Stimulated activated CD4-positive, alpha-beta T cell treated with anti-CD3 and anti-CD28 coated beads, TNF-alpha, amount 100 ng/mL, for 48 hours (primary cell): Measurements from ENCODE around the gene HEPN1.
"Not testable (repeated sequence)": the region's sequence is repeated elsewhere in the genome, so short reads cannot be mapped to it uniquely, and the experiment has no call there.

ENCODE experiments used
- DNase-seq, 3 donors: peaks; one replicate each; pipeline ENCODE4 v3.0.0-alpha.2; 2020; ENCODE audit warnings: low read depth in 3 of 3

The HEPN1 gene

DNA sequence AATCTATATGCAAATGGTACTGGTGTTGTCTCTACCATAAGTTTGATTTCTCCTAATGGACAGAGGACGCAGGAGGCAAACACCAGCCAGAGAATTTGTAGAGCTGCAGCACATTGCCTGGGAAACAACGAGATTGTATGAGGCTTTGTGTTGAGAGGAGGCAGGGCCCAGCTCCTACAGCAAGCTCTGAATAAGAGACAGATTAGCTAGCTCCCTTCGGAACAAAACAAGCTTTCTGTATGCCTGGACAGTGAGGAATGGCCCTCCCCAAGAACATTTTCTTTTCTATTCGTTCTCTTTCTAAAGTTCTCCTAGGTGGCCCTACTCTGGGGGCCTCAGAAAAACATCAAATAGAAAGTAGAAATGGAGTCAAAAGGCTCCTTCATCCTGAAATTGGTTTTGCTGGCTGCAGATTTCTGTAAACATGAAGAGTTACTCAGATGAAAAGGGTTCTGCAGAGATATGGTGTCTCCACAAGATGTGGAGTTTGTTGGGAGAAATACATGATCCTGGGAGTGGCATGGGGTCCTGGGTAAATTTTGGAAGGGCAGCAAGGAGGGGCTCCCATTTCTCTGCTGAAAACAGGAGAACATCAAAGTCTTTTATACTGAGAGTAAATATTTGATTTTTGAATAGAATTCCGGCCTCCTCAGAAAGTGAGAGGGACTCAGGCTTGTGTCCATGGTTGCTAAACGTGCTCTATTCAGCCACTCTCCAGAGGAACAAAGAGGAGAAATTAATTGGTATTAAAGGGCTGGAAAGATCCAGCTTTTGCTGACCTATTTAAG lies 23.6 kb downstream of the HEPN1 start:
- DNase-seq: no peak

DNA sequence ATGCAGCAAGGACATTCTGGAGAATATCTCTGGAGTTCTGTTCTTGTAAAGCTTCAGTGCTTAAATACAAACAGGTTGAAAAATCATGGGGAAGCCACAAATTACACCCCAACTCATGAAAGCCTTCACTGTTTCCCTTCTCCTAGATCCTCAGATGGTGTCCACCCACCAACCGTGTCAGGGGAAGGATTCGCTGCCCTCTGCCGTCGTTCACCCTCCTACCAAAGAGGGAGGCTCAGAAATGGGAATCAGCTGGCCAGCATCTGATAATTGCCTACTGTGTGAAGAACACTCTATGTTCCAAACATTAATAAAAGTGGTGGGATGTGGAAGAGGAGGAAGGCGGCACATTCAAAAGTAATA lies 24.2 kb downstream of the HEPN1 start:
- no peak for DNase-seq

DNA sequence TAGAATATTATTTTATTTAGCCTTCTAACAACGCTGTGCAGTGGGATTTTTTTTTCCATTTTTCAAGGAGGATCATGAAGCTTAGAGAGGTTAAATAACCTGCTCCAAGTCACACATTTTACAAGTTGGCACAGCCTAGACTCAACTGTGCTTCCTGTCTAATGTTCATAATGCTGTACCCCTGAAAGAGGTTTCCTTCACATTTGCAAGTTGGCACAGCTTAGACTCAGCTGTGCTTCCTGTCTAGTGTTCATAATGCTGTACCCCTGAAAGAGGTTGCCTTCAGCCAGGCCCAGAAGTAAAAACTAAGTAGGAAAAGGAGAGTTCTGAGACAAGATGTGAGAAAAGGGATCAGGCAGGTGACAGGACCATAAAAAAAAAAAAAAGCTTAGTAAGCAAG lies 24.7 kb downstream of the HEPN1 start:
- no peak for DNase-seq

DNA sequence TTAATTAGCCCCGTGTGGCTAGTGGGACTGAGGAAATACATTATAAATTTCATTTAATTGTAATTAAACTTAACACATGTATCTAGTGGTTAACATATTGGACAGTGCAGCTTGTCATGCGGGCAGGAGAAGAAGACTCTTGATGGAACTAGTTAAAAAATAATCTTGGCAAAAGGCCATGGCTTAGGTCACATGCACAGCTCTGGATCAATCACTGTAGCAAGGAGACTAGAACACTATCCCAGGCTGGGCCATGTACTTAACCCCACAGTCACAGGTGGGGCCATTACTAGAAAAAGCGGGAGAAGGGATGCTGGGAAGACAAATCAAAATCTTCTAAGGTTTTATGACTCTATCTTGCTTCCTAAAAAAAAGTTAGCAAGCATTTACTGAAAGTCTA lies 25.5 kb downstream of the HEPN1 start:
- no peak for DNase-seq

DNA sequence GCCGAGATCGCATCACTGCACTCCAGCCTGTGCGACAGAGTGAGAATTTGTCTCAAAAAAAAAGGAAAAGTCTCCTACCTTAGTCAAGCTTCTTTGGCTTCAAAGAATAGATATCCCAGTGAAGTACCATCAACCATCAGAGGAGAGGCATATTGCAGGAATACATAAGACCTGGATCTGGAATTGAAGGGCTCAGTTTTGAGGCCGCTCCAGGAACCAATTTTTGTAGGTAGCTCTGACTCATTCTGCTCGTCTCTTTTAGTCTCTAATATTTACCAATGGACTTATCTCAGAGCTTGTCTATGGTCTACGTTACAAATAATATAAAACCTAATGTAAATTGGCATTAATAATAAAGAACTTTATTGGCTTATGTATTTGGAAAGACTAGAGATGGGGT lies 26.8 kb downstream of the HEPN1 start:
- DNase-seq: no peak

DNA sequence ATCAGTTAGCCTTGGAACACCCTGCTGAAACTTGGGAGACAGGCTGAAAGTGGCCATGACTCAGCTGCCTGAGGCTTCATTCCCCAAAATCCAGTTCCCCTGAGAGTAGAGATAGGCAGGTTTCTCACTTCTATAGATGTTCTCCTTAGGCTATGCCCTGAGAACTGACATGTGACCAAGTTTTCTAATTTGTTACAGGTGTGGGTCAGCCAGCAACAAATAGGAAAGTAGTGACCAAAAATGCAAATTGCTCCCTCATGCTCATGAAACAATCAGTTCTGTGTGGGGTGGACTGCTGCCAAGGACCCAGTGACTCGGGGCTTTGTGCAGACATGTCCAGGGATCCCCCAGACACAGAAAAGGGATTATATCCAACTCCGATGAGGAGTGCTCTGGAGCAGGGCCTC lies 27.7 kb downstream of the HEPN1 start:
- DNase-seq: no peak

DNA sequence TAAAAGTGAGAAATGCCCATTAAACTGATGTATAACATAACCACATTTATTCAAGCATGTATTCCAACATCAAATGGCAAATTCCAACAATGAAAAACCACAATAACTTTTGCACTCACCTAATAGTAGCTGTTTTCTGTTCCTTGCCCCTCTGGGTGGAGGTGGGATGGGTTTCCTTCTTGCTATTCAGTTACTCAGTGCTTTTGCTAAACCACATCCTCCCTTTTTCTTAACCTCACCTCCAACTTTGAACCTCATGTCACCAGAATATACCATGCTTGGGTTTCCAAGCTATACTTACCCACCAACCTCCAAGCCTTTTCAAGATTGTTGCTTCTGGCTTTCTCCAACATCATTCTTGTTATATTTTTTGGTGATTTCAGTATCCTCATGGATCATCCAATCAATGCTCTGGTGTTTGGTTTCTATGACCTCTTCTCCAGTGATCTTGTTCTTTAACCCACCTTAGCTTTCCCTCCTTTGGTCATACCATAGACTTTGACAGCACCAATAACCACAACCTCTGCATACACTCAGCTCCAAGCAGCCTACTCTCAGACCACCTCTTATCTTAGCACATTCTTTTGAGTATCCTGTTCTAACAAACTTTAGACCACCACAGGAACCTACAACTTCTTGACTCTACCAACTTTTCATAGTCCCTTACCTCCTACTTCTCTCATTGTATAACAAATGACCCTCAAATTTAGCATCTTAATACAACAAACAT lies 31.7 kb downstream of the HEPN1 start:
- DNase-seq: no peak

DNA sequence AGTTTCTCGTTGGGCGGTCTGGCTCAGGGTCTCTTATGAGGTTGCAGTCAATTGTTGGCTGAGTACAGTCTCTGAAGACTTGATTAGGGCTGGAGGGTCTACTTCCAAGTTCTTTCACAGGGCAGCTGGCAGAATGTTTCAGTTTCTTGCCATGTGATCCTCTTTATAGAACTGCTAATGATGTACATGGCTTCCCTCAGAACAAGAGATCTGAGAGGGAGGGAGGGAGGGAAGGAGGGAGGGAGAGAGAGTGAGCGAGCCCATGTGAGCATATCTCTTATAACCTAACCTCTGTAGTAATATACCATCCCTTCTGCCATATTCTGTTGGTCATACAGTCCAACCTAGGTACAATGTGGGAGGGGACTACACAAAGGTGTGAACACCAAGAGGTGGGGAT lies 32.3 kb downstream of the HEPN1 start:
- DNase-seq: no peak

DNA sequence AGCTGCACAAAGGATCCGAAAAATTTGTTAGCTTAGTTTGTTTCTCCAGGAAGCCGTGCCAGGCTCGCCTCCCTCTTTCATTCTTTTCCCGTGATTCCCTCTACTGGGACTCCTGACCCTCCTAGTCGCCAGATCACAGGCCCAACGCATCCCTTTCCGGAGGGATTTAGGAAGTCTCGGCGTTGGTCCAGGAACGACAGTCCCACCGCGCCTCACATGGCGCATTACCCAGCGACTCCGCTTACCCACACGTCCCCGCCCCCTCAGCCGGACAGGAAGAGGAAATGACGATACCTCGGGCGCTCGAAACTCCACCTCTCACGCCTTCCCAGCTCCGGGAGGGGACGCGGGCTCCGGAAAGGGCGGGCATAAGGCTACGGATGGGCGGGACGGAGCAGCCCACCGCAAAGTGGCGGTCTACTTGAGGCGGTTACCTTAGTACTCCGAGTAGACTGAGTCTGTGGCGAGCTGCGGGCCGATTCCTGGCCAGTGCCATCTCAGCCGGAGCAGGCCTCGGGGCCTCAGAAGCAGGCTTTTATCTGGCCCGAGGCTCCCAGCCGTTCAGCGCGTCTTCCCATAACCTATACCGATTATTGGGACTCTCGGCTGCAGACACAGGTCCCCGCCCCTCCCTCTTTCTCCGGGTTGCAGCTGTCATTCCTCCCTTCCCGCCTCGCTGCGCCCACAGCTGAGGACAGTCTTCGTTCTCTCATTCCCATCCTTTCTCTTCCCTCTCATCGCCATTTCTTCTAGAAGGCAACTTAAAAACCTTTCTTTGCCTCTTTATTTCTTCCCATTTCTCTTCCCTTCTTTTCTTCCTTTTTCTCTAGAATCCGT lies 34.9 kb downstream of the HEPN1 start, which contains the start of gene CCDC15:
TSS of gene CCDC15 (plus strand) at position 450 of the 837 bp plus-strand sequence. CDS start 531 bp downstream, outside the sequence.
- DNase-seq: peak; percentile 89 to 95 (median 90)

DNA sequence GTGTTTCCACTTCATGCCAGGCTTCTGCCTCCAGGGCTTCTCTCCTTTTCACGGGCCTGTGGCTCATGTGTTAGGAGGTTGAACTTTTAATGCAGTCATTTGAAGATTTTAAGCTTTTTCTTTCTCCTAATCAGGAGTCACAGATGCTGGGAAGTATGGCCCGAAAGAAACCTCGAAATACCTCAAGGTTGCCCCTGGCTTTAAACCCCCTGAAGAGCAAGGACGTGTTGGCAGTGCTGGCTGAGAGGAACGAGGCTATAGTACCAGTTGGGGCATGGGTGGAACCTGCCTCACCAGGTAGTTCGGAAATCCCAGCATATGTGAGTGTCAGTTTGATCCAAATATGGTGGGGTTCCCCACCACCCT lies 35.5 kb downstream of the HEPN1 start:
- DNase-seq: no peak

DNA sequence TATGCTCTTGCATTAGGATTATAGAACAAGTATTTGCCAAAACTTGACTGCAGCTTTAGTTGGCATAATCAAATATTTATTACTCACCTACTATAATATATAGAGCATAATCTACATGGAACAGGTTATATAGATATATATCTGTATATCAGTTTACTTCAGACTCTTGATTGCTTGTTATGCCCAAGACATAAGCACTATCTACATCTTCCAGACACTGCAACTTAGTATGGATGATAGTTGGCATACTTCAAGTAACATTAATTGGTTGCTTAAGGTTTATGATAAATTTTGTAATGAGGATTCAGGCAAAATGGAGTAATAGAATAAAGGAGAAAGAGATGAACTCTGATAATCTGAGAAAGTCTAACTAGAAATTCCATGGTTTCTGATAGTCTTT lies 36.0 kb downstream of the HEPN1 start:
- no peak for DNase-seq

DNA sequence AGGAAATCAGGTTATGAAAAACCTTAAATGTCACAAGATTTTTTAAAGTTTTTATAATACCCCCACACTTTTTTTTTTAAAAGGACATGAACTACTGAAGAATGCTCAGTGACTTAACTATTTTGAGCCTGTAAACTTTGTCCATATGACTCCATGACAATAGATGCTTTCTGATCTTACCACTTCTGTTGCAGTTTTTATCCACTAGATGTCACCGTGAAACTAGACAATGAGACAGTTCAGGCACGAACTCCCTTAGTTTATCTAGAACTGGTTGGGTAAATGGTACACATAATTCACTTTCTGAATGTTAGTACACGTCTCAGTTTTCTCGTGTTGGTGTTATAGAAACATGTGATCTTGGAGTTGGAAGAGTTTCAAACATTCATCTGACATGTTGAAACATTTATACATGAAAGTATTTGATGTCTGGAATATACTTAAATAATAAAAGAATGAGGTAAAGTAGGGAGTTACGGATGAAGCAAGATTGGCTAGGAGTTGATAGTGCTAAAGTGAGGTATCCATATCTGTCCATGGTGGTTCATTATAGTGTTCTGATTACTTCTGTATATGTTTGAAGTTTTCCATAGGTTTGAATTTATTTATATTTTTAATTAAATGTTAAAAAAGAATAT lies 43.0 kb downstream of the HEPN1 start:
- no peak for DNase-seq

DNA sequence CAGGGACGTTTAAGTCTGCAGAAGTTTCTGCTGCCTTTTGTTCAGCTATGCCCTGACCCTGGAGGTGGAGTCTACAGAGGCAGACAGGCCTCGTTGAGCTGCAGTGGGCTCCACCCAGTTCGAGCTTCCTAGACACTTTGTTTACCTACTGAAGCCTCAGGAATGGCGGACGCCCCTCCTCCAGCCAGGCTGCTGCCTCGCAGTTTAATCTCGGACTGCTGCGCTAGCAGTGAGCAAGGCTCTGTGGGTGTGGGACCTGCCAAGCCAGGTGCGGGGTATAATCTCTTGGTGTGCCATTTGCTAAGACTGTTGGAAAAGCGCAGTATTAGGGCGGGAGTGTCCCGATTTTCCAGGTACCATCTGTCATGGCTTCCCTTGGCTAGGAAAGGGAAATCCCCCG lies 49.1 kb downstream of the HEPN1 start:
- DNase-seq: not testable (repeated sequence)
